ENCODE data around the gene NRBF2. TPM values are rescaled to one million over a fixed set of nuclear protein-coding genes. Genes with fewer than 3 reads are reported as not detected.

Gene NRBF2
- total RNA-seq, 4 donors from 2014 or later, result 12.2 to 16.6 (median 14.7) TPM

- no peak overlapping the region for H3K4me3 ChIP-seq
- H3K36me3 ChIP-seq, result no peaks in the 10 kb centered on the region
- H3K27ac ChIP-seq, result no peak overlapping the region
- DNase-seq, result no peak
- intact Hi-C loops (cut with DNase I), result no loop called here
- TF ChIP-seq CTCF (IDR thresholded peaks at IDR 0.05), result no peak
- no peak for TF ChIP-seq POLR2A (IDR thresholded peaks at IDR 0.05)
- 73 to 88% methylated on average over 2 of the region's 2 CpGs for WGBS, 2 donors
- H3K9me3 ChIP-seq, result no peaks in the 10 kb centered on the region
- H3K27me3 ChIP-seq, result no peaks in the 10 kb centered on the region
- no peaks in the 10 kb centered on the region for H3K4me1 ChIP-seq
Measured at GRCh38 chr10:63123727-63124362, 9.3 kb upstream of the NRBF2 start.

- H3K4me1 ChIP-seq, result no peaks in the 10 kb centered on the region
- no peak overlapping the region for H3K4me3 ChIP-seq
- DNase-seq, result no peak
- TF ChIP-seq POLR2A (IDR thresholded peaks at IDR 0.05), result no peak
- no peak for TF ChIP-seq CTCF (IDR thresholded peaks at IDR 0.05)
- H3K27me3 ChIP-seq, result no peaks in the 10 kb centered on the region
- no peaks in the 10 kb centered on the region for H3K9me3 ChIP-seq
- intact Hi-C loops (cut with DNase I), result no loop called here
- H3K27ac ChIP-seq, result no peak overlapping the region
- WGBS, 2 donors, result 66 to 67% methylated on average over 2 of the region's 2 CpGs
- H3K36me3 ChIP-seq, result no peaks in the 10 kb centered on the region
Measured at GRCh38 chr10:63125459-63125858, 7.7 kb upstream of the NRBF2 start.

- H3K4me3 ChIP-seq, result no peak overlapping the region
- no peak for DNase-seq
- intact Hi-C loops (cut with DNase I), result no loop called here
- H3K9me3 ChIP-seq, result no peaks in the 10 kb centered on the region
- WGBS, 2 donors, result 60 to 68% methylated on average over 4 of the region's 4 CpGs
- no peaks in the 10 kb centered on the region for H3K27me3 ChIP-seq
- H3K27ac ChIP-seq, result no peak overlapping the region
- H3K36me3 ChIP-seq, result no peaks in the 10 kb centered on the region
- TF ChIP-seq POLR2A (IDR thresholded peaks at IDR 0.05) (no peak), CTCF (IDR thresholded peaks at IDR 0.05) (no peak)
- H3K4me1 ChIP-seq, result peaks cover 0 to 6% (median 3%) of the 10 kb centered on the region in 3 donors
Measured at GRCh38 chr10:63128443-63128842, 4.7 kb upstream of the NRBF2 start.

- Histone ChIP-seq H3K27me3 (no peaks in the 10 kb centered on the region), H3K4me1 (peaks cover 10 to 19% (median 12%) of the 10 kb centered on the region in 3 donors), H3K4me3 (no peak overlapping the region), H3K27ac (no peak overlapping the region), H3K36me3 (no peaks in the 10 kb centered on the region), H3K9me3 (no peaks in the 10 kb centered on the region)
- no peak for TF ChIP-seq POLR2A (IDR thresholded peaks at IDR 0.05)
- no peak for TF ChIP-seq CTCF (IDR thresholded peaks at IDR 0.05)
- whole genome bisulfite sequencing, 2 donors, result 80 to 92% methylated on average over 6 of the region's 6 CpGs
- intact Hi-C loops (cut with DNase I), result no loop called here
- no peak for DNase-seq
Measured at GRCh38 chr10:63129888-63130287, 3.2 kb upstream of the NRBF2 start.

GRCh38 chr10:63132651-63133055, 475 bp upstream of the NRBF2 start:
- 64 to 68% methylated on average over 6 of the region's 6 CpGs for WGBS, 2 donors
- DNase-seq, result no peak
- Histone ChIP-seq H3K27me3 (no peaks in the 10 kb centered on the region), H3K4me1 (peaks cover 14 to 40% (median 30%) of the 10 kb centered on the region in 3 donors), H3K4me3 (peak overlapping the region in 3 of 4 donors; percentile 79 to 94 (median 94)), H3K9me3 (no peaks in the 10 kb centered on the region), H3K36me3 (no peaks in the 10 kb centered on the region), H3K27ac (peak overlapping the region; percentile 94 to 97 (median 95))
- no peak for TF ChIP-seq POLR2A (IDR thresholded peaks at IDR 0.05)
- no peak for TF ChIP-seq CTCF (IDR thresholded peaks at IDR 0.05)
- intact Hi-C loops (cut with DNase I), result no loop called here
